SK-N-MC (cell line): ENCODE data around the gene EIF5A.

ENCODE experiments used
- EZH2 ChIP-seq: fragments of 200-600 bp; sonication (generic); IDR thresholded peaks from one replicate; pipeline ENCODE4 v1.6.1; 2017; ENCODE audit warnings: antibody characterized with exemption
- FOXP2 ChIP-seq: optimal IDR thresholded peaks from 2 replicates; pipeline ENCODE3; 2011; ENCODE audit warnings: mild to moderate bottlenecking, moderate library complexity; ENCODE audit not compliant: insufficient read depth; ENCODE audit errors: extremely low read length, control extremely low read depth
- POLR2AphosphoS5 ChIP-seq: IDR thresholded peaks from 2 replicates; pipeline ENCODE4 v1.6.1; 2012; ENCODE audit warnings: mild to moderate bottlenecking, low read depth, low read length, borderline replicate concordance

DNA sequence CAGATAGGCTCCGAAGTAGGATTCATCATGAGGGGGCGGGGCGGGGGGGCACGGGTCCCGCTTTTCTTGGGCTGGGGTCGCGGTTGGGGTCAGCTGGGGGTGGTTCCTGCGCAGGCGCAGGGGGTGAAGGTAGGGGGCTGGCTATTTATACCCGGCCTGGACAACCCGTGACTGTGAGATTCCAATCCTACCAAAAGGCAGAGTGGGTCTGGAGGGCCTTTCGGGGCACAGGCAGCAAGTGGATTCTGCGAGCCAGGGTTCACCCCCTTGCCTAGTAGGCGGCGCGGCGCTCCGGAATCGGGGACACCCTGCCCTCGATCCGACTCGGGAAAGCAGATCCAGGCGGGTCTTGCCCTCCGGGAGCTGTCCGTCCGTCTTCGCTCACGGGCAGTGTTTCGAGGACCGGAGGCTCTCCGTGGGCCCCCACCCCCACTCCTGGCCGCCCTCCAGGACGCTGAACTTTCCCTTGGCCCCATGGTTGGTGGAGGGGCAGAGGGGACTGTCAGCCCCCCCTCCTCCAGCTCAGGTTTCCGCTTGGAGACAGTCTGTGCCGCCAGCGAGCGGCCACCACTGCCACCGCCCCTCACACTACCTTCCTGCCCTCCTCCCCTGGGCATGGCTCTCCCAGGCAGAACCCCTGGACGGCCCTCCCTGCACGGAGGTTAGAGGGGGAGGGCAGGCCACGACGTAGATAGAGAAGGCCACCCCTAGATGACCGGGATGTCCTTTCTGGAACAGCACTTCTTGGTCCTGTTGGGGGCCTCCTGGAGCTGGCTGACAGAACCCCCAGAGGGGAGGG, 25.3 kb upstream of the EIF5A start:
- TF ChIP-seq POLR2AphosphoS5 (no peak), EZH2 (no peak), FOXP2 (no peak)
